ENCODE results near the gene PRDX1.
"Not testable (repeated sequence)": the region's sequence is repeated elsewhere in the genome, so short reads cannot be mapped to it uniquely, and the experiment has no call there.

PRDX1 gene

GRCh38 chr1:45535988-45536766 lies 14.5 kb upstream of the PRDX1 start:
- DNase-seq (ENCODE audit: low spot score), result no peak

- DNase-seq (ENCODE audit: low spot score), result no peak
Observed at GRCh38 chr1:45531873-45532272, 10.2 kb upstream of the PRDX1 start.

GRCh38 chr1:45530632-45531135 lies 9.0 kb upstream of the PRDX1 start:
- no peak for DNase-seq (ENCODE audit: low spot score)

- no peak for DNase-seq (ENCODE audit: low spot score)
Observed at GRCh38 chr1:45526135-45526644, 4.5 kb upstream of the PRDX1 start.

DNA sequence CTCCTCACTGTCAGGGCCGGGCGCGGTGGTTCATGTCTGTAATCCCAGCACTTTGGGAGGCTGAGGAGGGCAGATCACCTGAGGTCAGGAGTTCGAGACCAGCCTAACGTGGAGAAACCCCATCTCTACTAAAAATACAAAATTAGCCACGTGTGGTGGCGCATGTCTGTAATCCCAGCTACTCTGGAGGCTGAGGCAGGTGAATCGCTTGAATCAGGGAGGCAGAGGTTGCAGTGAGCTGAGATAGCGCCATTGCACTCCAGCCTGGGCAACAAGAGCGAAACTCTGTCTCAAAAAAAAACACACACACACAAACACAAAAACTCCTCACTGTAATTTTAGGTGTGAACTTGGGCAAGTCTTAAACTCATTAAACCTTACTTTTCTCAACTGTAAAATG lies 2.3 kb upstream of the PRDX1 start:
- DNase-seq (ENCODE audit: low spot score), result not testable (repeated sequence)

- not testable (repeated sequence) for DNase-seq (ENCODE audit: low spot score)
Observed at GRCh38 chr1:45523516-45523915, 1.8 kb upstream of the PRDX1 start.

- DNase-seq (ENCODE audit: low spot score), result peak; percentile 43
Observed at GRCh38 chr1:45522324-45523104, 830 bp upstream of the PRDX1 start.

- DNase-seq (ENCODE audit: low spot score), result not testable (repeated sequence)
Observed at GRCh38 chr1:45519774-45520173, 1.9 kb downstream of the PRDX1 start.

- DNase-seq (ENCODE audit: low spot score), result no peak
Observed at GRCh38 chr1:45518910-45519309, 2.8 kb downstream of the PRDX1 start.

DNA sequence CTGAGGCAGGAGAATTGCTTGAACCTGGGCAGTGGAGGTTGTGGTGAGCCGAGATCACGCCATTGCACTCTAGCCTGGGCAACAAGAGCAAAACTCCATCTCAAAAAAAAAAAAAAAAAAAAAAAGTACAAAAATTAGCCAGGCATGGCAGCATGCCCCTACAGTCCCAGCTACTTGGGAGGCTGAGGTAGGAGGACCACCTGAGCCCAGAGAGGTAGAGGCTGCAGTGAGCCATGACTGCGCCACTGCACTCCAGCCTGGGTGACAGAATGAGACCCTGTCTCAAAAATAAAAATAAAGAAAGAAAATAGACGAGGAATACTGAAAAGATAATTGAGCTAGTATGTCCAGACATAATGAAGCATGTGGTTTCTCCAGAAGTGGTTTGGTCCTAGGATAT lies 3.3 kb downstream of the PRDX1 start:
- DNase-seq (ENCODE audit: low spot score), result not testable (repeated sequence)

DNA sequence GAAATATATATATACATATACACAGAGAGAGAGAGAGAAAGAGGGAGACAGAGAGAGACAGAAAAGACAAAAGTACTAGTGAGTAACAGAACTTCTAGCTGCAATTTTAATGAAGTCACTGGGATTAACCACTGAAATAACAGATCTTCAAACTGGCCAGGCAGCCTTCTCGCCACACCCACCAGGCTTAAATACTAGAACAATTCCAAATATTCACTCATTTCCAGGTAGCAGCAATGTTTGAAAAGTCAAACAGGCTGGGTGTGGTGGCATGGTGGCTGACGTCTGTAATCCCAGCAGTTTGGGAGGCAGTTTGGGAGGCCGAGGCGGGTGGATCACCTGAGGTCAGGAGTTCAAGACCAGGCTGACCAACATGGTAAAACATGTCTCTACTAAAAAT lies 5.2 kb downstream of the PRDX1 start:
- DNase-seq (ENCODE audit: low spot score), result no peak

DNA sequence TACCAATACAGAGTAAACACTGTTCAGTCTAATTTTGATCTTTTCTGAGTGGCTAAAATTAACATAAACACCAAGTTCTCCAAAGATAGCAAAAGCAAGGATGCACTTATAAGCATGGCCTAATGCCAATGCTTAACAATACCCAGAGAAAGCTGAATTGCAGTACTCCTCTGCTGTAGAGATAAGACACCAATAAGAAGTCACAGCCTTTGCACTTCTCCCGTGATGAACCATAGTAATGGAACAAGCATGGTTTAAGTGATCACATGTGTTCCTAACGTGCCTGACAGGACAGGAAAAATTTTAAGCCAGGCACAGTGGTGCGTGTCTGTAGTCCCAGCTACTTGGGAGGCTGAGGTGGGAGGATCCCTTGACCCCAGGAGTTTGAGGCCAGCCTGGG lies 5.6 kb downstream of the PRDX1 start:
- no peak for DNase-seq (ENCODE audit: low spot score)

GRCh38 chr1:45513532-45514260 lies 8.0 kb downstream of the PRDX1 start:
- not testable (repeated sequence) for DNase-seq (ENCODE audit: low spot score)

DNA sequence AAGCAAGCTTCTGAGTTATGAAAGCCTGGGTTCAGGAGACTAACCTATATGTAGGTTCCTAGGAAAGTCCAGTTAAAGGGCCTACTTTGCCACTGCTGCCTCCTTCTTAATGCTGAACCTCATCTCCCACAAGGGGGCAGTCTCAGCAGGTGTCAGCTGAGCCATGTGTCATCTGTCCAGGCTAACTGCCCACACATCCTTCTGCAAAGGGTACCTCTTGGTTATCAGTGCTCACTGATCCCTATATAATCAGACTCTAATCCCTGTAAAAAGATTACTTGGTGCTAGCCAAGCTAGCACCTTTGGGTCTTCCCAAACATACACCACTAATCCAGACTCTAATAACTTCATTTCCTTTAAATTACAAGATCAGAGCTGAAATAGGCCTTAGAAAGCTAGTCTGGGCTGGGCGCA lies 9.0 kb downstream of the PRDX1 start:
- DNase-seq (ENCODE audit: low spot score), result peak; percentile 60

- no peak for DNase-seq (ENCODE audit: low spot score)
Observed at GRCh38 chr1:45510972-45511527, 10.6 kb downstream of the PRDX1 start.

DNA sequence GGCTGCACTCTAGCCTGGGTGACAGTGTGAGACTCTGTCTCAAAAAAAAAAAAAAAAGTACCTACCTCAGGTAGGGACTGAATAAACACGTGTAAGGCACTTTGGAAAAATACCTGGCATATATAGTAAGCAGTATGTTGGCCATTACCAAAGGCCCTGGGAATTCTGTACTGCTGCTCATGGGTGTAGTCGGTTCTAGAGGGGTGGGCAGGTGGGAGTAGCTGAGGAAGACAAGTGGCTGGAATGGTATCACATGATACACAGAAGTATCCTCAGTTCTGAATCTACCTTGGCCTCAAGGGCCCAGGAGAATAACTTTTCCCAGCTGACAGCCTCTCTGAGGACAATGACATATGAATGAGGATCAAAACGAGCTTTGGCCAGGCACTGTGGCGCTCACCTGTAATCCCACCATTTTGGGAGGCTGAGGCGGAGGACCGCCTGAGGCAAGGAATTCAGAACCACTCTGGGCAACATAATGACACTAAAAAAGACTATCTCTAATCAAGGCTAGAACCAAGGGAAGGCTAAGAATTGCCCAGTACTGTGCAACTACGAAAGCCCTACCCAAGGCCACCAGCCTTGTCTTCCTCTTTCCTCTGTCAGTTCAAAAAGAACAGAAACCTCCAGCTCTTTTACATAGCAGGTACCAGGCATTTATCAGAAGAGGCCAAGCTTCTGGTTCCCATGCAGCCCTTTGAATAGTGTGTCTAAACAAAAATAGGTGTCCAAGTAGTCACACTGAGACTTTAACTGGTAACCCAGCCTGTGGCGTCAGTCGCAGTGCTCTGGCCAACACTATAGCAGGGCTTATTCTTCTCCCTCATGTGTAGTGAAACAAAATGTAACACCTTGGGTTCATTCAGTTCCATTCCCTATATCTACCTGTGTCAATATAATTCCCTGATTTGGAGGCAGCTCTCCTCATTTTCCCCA lies 11.4 kb downstream of the PRDX1 start:
- no peak for DNase-seq (ENCODE audit: low spot score)

DNA sequence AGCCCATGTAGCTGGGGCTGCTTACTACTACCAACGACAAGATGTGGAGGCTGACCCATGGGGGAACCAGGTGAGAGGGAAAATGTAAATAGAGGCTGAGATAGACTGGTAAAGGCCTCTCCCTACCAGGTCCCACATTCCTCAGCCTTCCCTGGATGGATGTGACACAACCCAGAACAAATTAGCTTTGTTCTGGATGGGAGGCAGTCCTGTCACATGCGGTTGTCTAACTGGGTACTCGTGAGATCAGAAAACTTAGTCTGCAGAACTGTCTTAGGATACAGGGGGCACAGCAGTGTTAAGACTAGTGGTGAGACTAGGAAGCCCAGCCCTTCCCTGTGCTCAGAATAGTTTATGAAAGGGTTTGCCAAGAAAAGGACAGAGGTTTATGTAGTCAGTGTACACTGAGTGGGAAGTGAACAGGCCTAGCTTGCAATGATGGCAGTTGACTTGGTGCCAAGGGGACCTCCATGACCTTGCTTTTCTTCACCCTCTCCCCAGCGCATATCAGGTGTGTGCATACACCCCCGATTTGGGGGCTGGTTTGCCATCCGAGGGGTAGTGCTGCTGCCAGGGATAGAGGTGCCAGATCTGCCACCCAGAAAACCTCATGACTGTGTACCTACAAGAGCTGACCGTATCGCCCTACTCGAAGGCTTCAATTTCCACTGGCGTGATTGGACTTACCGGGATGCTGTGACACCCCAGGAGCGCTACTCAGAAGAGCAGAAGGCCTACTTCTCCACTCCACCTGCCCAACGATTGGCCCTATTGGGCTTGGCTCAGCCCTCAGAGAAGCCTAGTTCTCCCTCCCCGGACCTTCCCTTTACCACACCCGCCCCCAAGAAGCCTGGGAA lies 13.2 kb downstream of the PRDX1 start:
- DNase-seq (ENCODE audit: low spot score), result no peak

DNA sequence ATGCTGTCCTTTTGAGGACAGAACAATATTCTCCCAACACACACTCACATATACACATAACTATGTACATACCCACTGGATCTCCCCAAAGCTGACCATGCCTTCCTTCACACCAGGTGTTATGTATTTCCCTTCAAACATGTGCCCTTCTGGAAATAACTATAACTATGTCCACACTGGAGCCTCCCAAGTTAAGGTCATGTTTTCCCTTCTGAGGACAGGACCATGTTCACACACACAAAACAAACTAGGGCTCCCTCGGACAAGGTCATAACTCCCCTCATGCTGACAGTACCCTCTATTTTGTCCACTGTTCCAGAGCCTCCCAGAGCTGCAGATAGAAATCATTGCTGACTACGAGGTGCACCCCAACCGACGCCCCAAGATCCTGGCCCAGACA lies 13.8 kb downstream of the PRDX1 start:
- DNase-seq (ENCODE audit: low spot score), result no peak

DNA sequence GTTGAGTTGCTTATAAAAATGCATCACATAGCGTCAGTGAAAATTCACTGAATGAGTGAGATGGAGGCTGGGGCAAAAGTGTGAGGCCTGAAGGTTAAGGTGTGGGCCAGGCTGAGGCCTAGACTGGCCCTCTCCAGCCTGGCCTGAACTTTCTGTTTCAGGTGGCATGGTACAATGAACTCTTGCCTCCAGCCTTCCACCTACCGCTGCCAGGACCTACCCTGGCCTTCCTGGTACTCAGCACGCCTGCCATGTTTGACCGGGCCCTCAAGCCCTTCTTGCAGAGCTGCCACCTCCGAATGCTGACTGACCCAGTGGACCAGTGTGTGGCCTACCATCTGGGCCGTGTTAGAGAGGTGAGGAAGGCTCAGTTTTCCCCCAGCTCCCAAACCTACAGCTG lies 14.5 kb downstream of the PRDX1 start:
- DNase-seq (ENCODE audit: low spot score), result no peak

All from GM03348 (cell line).